ENCODE results near the gene BTNL9. TPM values are rescaled to one million over a fixed set of nuclear protein-coding genes. Genes with fewer than 3 reads are reported as not detected.

BTNL9 gene
- total RNA-seq, 1 donor from 2014 or later, result not detected

- TF ChIP-seq CTCF (IDR thresholded peaks at IDR 0.05; ENCODE audit: insufficient read depth, low read length, poor library complexity, severe bottlenecking), result no peak
Observed at GRCh38 chr5:181020688-181021087, 19.4 kb upstream of the BTNL9 start.

GRCh38 chr5:181024245-181025064, 15.6 kb upstream of the BTNL9 start:
- DNase-seq (ENCODE audit: low read depth), result no peak

More at GRCh38 chr5:181020688-181021087, 19.4 kb upstream of the BTNL9 start:
- no peak for DNase-seq (ENCODE audit: low read depth)
- no peaks in the 10 kb centered on the region for H3K27me3 ChIP-seq (ENCODE audit: control insufficient read depth, insufficient read depth, low read length)
- H3K4me3 ChIP-seq (ENCODE audit: low read depth, low read length), result no peak overlapping the region
- no peaks in the 10 kb centered on the region for H3K36me3 ChIP-seq (ENCODE audit: control insufficient read depth, insufficient read depth, low read length)

GRCh38 chr5:181027452-181028031, 12.5 kb upstream of the BTNL9 start:
- Histone ChIP-seq H3K4me3 (ENCODE audit: low read depth, low read length) (no peak overlapping the region), H3K27me3 (ENCODE audit: control insufficient read depth, insufficient read depth, low read length) (no peaks in the 10 kb centered on the region), H3K36me3 (ENCODE audit: control insufficient read depth, insufficient read depth, low read length) (no peaks in the 10 kb centered on the region)
- no peak for TF ChIP-seq CTCF (IDR thresholded peaks at IDR 0.05; ENCODE audit: insufficient read depth, low read length, poor library complexity, severe bottlenecking)
- no peak for DNase-seq (ENCODE audit: low read depth)

More at GRCh38 chr5:181024245-181025064, 15.6 kb upstream of the BTNL9 start:
- H3K4me3 ChIP-seq (ENCODE audit: low read depth, low read length), result no peak overlapping the region
- TF ChIP-seq CTCF (IDR thresholded peaks at IDR 0.05; ENCODE audit: insufficient read depth, low read length, poor library complexity, severe bottlenecking), result no peak
- no peaks in the 10 kb centered on the region for H3K36me3 ChIP-seq (ENCODE audit: control insufficient read depth, insufficient read depth, low read length)
- no peaks in the 10 kb centered on the region for H3K27me3 ChIP-seq (ENCODE audit: control insufficient read depth, insufficient read depth, low read length)

GRCh38 chr5:181028032-181028819, 11.8 kb upstream of the BTNL9 start:
- Histone ChIP-seq H3K36me3 (ENCODE audit: control insufficient read depth, insufficient read depth, low read length) (no peaks in the 10 kb centered on the region), H3K27me3 (ENCODE audit: control insufficient read depth, insufficient read depth, low read length) (no peaks in the 10 kb centered on the region), H3K4me3 (ENCODE audit: low read depth, low read length) (no peak overlapping the region)
- no peak for DNase-seq (ENCODE audit: low read depth)
- no peak for TF ChIP-seq CTCF (IDR thresholded peaks at IDR 0.05; ENCODE audit: insufficient read depth, low read length, poor library complexity, severe bottlenecking)

- TF ChIP-seq CTCF (IDR thresholded peaks at IDR 0.05; ENCODE audit: insufficient read depth, low read length, poor library complexity, severe bottlenecking), result no peak
- Histone ChIP-seq H3K27me3 (ENCODE audit: control insufficient read depth, insufficient read depth, low read length) (no peaks in the 10 kb centered on the region), H3K36me3 (ENCODE audit: control insufficient read depth, insufficient read depth, low read length) (no peaks in the 10 kb centered on the region), H3K4me3 (ENCODE audit: low read depth, low read length) (no peak overlapping the region)
- DNase-seq (ENCODE audit: low read depth), result no peak
Observed at GRCh38 chr5:181031716-181032115, 8.3 kb upstream of the BTNL9 start.
